Calu3 (cell line): ENCODE data around the gene NLRC5. TPM values are rescaled to one million over a fixed set of nuclear protein-coding genes. Genes with fewer than 3 reads are reported as not detected.

Experiments
- BruUV-seq: library from RNA; stranded (reverse); fragments of 400-500 nt; replicated peaks from 2 replicates; lab custom pipeline; 2021; lab: Mats Ljungman, UMichigan
- CTCF ChIA-PET: fragments of 300-600 bp; sonication (Branson Sonifier 250); formaldehyde crosslinking; loops from one replicate; lab custom pipeline; 2022; ENCODE audit warnings: antibody characterized with exemption; lab: Charles Lee
- DNase-seq: peaks from one replicate; pipeline ENCODE4 v3.0.0; 2022
- H3K27ac Mint-ChIP-seq: one replicate; pipeline ENCODE4 v1.8.0; 2022; ENCODE audit warnings: mixed read lengths; ENCODE audit not compliant: unreplicated experiment
- H3K27me3 Mint-ChIP-seq: one replicate; pipeline ENCODE4 v1.8.0; 2022; ENCODE audit warnings: mixed read lengths; ENCODE audit not compliant: unreplicated experiment
- H3K36me3 Mint-ChIP-seq: one replicate; pipeline ENCODE4 v1.8.0; 2022; ENCODE audit warnings: mild to moderate bottlenecking, moderate library complexity, mixed read lengths; ENCODE audit not compliant: insufficient read depth, unreplicated experiment
- H3K4me1 Mint-ChIP-seq: one replicate; pipeline ENCODE4 v1.8.0; 2022; ENCODE audit warnings: mild to moderate bottlenecking, low read depth, mixed read lengths; ENCODE audit not compliant: unreplicated experiment
- H3K4me3 Mint-ChIP-seq: one replicate; pipeline ENCODE4 v1.8.0; 2022; ENCODE audit warnings: mild to moderate bottlenecking, low read depth, moderate library complexity, mixed read lengths; ENCODE audit not compliant: unreplicated experiment
- H3K9me3 Mint-ChIP-seq: one replicate; pipeline ENCODE4 v1.8.0; 2022; ENCODE audit warnings: low read depth, mixed read lengths; ENCODE audit not compliant: unreplicated experiment
- intact Hi-C: fragments of 100-400 bp; cut with micrococcal nuclease; formaldehyde crosslinking; loops from one replicate; pipeline ENCODE4 v1.10.0; 2022; ENCODE audit not compliant: unreplicated experiment
- total RNA-seq: library from RNA; stranded (reverse); gene quantifications from 2 replicates; pipeline ENCODE4 v1.2.3, GENCODE V29; 2022
- TF ChIP-seq, protein P1 (sequence below): fragments of 200-600 bp; IDR thresholded peaks from one replicate; pipeline ENCODE4 v1.8.0; 2022; ENCODE audit warnings: antibody characterized with exemption; ENCODE audit not compliant: unreplicated experiment

The NLRC5 gene
- total RNA-seq, 1 experiment from 2014 or later: 18.0 TPM

DNA sequence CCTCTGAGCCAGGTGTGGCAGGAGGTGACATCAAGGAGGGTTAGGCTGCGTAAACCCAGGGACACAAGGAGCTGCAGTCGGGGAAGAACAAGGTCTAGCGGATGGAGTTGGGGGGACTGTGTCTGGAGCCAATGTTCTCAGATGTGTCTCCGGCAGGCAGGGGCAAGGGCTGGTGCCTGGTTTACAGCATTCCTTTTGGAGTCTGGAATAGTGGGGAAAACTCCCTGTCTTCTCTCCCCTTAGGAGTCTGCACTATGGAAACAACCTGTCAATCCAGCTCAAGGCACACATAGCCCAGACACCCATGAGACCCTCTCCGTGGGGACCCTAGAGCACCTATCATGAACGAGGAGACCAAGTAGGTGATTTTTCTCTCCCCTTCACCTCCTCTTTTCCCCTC lies 27.5 kb downstream of the NLRC5 start:
- no peak for DNase-seq
- Mint-ChIP-seq H3K36me3 (peaks cover 6% of the 10 kb centered on the region), H3K4me3 (no peak overlapping the region), H3K27me3 (peaks cover 27% of the 10 kb centered on the region), H3K27ac (no peak overlapping the region), H3K4me1 (no peaks in the 10 kb centered on the region), H3K9me3 (no peaks in the 10 kb centered on the region)
- intact Hi-C loops: no loop called here
- BruUV-seq: no TSS peak
- CTCF ChIA-PET: no interaction called here
- TF ChIP-seq, protein P1, sequence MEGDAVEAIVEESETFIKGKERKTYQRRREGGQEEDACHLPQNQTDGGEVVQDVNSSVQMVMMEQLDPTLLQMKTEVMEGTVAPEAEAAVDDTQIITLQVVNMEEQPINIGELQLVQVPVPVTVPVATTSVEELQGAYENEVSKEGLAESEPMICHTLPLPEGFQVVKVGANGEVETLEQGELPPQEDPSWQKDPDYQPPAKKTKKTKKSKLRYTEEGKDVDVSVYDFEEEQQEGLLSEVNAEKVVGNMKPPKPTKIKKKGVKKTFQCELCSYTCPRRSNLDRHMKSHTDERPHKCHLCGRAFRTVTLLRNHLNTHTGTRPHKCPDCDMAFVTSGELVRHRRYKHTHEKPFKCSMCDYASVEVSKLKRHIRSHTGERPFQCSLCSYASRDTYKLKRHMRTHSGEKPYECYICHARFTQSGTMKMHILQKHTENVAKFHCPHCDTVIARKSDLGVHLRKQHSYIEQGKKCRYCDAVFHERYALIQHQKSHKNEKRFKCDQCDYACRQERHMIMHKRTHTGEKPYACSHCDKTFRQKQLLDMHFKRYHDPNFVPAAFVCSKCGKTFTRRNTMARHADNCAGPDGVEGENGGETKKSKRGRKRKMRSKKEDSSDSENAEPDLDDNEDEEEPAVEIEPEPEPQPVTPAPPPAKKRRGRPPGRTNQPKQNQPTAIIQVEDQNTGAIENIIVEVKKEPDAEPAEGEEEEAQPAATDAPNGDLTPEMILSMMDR: no peak

DNA sequence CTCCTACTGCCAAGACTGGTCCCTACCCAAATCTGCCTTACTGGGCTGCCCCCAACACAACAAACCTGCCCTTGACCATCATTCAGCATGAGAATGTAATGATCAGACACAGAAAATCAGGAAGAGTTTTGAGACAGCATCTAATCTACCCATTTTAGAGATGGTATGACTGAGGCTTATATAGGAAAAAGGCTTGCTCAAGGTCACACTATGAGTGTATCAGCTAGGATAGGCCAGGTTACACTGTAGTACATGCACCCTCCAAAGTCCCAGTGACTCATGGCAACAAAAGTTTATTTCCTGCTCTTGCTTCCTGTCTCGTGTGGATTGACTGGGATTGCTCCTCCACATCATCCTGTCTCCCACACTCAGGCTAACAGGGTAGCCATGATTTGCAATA lies 27.9 kb downstream of the NLRC5 start:
- Mint-ChIP-seq H3K4me3 (no peak overlapping the region), H3K27ac (no peak overlapping the region), H3K9me3 (no peaks in the 10 kb centered on the region), H3K27me3 (peaks cover 31% of the 10 kb centered on the region), H3K4me1 (no peaks in the 10 kb centered on the region), H3K36me3 (peaks cover 6% of the 10 kb centered on the region)
- DNase-seq: no peak
- TF ChIP-seq, protein P1: no peak
- CTCF ChIA-PET: no interaction called here
- intact Hi-C loops: no loop called here
- no TSS peak for BruUV-seq

DNA sequence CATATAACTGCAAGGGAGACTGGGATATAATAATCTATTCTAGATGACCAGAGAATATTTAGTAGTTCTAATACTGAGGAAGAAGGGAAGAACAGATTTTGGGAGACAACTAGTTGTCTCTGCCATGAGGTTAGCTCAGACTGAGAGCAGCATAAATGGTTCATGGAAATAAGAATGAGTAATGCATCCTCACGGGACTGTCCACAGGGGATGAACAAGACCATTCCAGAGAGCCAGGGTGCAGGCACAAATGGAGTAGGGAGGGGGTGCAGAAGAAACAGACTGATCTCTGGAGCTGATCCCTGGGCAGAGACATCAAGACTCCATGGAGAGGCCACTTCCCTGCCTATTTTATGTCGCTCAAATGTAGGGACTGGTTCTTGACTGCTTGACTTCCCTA lies 30.4 kb downstream of the NLRC5 start:
- DNase-seq: no peak
- TF ChIP-seq, protein P1: no peak
- H3K27me3 Mint-ChIP-seq: peaks cover 46% of the 10 kb centered on the region
- H3K36me3 Mint-ChIP-seq: peaks cover 6% of the 10 kb centered on the region
- BruUV-seq: no TSS peak
- CTCF ChIA-PET: interaction anchor here (0.6 kb wide), 1 partner anchor 251 kb away, joined by 12 read pairs; no protein-coding TSS in a partner anchor
- H3K4me3 Mint-ChIP-seq: no peak overlapping the region
- intact Hi-C loops: no loop called here
- no peaks in the 10 kb centered on the region for H3K4me1 Mint-ChIP-seq
- no peaks in the 10 kb centered on the region for H3K9me3 Mint-ChIP-seq
- no peak overlapping the region for H3K27ac Mint-ChIP-seq

DNA sequence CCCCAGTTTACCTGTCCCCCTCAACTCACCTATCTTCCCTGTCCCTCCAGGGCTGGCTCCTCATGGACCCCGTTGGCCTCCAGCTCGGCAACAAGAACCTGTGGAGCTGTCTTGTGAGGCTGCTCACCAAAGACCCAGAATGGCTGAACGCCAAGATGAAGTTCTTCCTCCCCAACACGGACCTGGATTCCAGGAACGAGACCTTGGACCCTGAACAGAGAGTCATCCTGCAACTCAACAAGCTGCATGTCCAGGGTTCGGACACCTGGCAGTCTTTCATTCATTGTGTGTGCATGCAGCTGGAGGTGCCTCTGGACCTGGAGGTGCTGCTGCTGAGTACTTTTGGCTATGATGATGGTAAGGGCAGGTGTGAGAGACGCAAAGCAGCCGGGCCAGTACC lies 31.3 kb downstream of the NLRC5 start:
- CTCF ChIA-PET: interaction anchor here (0.6 kb wide), 2 partner anchors 10 to 250 kb away, joined by 3 to 12 read pairs; no protein-coding TSS in a partner anchor
- BruUV-seq: no TSS peak

More for the DNA sequence above, 31.3 kb downstream of the NLRC5 start:
- TF ChIP-seq, protein P1: no peak
- H3K4me1 Mint-ChIP-seq: no peaks in the 10 kb centered on the region
- no peaks in the 10 kb centered on the region for H3K9me3 Mint-ChIP-seq
- no peak overlapping the region for H3K27ac Mint-ChIP-seq
- no peak for DNase-seq
- H3K36me3 Mint-ChIP-seq: peaks cover 6% of the 10 kb centered on the region
- peaks cover 46% of the 10 kb centered on the region for H3K27me3 Mint-ChIP-seq
- no peak overlapping the region for H3K4me3 Mint-ChIP-seq
- intact Hi-C loops: no loop called here
